ENCODE data around the gene CFAP46.
"Not testable (repeated sequence)": the region's sequence is repeated elsewhere in the genome, so short reads cannot be mapped to it uniquely, and the experiment has no call there.

The CFAP46 gene

DNA sequence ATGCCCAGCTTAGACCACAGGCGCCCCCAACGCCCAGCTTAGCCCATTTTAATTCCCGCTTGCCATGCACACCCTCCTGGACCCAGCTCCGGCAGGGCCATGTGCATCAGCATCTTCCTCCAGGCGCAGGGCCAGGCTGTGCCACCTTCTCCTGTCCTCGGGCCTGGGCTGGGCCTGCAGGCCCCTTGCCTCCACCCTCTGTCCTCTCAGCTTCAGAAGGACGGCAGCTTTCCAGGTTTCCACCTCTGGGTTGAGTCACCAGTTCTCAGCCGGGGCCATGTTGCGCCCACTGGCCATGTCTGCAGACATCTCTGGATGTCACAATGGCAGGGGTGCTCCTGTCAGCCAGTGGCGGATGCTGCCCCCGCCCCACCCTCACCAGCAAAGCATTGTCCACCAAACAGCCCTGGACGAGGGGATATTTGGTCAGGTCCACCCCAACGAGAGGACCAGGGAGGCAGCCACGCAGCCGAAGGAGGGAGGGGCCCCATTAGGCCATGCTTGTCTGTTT lies 97.3 kb downstream of the CFAP46 start:
- no peak for TF ChIP-seq CSDC2 (CRISPR knock-in tag; IDR thresholded peaks at IDR 0.05)
- TF ChIP-seq, protein P1, sequence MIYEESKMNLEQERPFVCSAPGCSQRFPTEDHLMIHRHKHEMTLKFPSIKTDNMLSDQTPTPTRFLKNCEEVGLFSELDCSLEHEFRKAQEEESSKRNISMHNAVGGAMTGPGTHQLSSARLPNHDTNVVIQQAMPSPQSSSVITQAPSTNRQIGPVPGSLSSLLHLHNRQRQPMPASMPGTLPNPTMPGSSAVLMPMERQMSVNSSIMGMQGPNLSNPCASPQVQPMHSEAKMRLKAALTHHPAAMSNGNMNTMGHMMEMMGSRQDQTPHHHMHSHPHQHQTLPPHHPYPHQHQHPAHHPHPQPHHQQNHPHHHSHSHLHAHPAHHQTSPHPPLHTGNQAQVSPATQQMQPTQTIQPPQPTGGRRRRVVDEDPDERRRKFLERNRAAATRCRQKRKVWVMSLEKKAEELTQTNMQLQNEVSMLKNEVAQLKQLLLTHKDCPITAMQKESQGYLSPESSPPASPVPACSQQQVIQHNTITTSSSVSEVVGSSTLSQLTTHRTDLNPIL (CRISPR knock-in tag; IDR thresholded peaks at IDR 0.05; ENCODE audit: low read depth): no peak
- no peak for TF ChIP-seq ZFP3 (CRISPR knock-in tag; IDR thresholded peaks at IDR 0.05)
- TF ChIP-seq PPARA (CRISPR knock-in tag; IDR thresholded peaks at IDR 0.05; ENCODE audit: borderline replicate concordance): no peak
- TF ChIP-seq BACH2 (CRISPR knock-in tag; IDR thresholded peaks at IDR 0.05; ENCODE audit: borderline replicate concordance): no peak
- no peak for TF ChIP-seq TSHZ2 (CRISPR knock-in tag; IDR thresholded peaks at IDR 0.05)
- no peak for TF ChIP-seq TOX (CRISPR knock-in tag; IDR thresholded peaks at IDR 0.05; ENCODE audit: borderline replicate concordance)
- TF ChIP-seq ZNF565 (CRISPR knock-in tag; conservative IDR thresholded peaks at IDR 0.05; ENCODE audit: low read depth): no peak
- no peak for TF ChIP-seq SNAI2 (CRISPR knock-in tag; IDR thresholded peaks at IDR 0.05)
- no peak for TF ChIP-seq ESRRG (CRISPR knock-in tag; IDR thresholded peaks at IDR 0.05)
- TF ChIP-seq, protein P2, sequence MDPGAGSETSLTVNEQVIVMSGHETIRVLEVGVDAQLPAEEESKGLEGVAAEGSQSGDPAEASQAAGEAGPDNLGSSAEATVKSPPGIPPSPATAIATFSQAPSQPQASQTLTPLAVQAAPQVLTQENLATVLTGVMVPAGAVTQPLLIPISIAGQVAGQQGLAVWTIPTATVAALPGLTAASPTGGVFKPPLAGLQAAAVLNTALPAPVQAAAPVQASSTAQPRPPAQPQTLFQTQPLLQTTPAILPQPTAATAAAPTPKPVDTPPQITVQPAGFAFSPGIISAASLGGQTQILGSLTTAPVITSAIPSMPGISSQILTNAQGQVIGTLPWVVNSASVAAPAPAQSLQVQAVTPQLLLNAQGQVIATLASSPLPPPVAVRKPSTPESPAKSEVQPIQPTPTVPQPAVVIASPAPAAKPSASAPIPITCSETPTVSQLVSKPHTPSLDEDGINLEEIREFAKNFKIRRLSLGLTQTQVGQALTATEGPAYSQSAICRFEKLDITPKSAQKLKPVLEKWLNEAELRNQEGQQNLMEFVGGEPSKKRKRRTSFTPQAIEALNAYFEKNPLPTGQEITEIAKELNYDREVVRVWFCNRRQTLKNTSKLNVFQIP (CRISPR knock-in tag; IDR thresholded peaks at IDR 0.05; ENCODE audit: borderline replicate concordance, low read depth): no peak
- TF ChIP-seq ZFP30 (CRISPR knock-in tag; IDR thresholded peaks at IDR 0.05): no peak
- TF ChIP-seq ZNF70 (CRISPR knock-in tag; IDR thresholded peaks at IDR 0.05): no peak
- TF ChIP-seq TCF4 (CRISPR knock-in tag; IDR thresholded peaks at IDR 0.05; ENCODE audit: borderline replicate concordance): no peak
- no peak for TF ChIP-seq ZC3H10 (CRISPR knock-in tag; IDR thresholded peaks at IDR 0.05)
- no peak for TF ChIP-seq RARB (CRISPR knock-in tag; IDR thresholded peaks at IDR 0.05)
- ATAC-seq: no peak

DNA sequence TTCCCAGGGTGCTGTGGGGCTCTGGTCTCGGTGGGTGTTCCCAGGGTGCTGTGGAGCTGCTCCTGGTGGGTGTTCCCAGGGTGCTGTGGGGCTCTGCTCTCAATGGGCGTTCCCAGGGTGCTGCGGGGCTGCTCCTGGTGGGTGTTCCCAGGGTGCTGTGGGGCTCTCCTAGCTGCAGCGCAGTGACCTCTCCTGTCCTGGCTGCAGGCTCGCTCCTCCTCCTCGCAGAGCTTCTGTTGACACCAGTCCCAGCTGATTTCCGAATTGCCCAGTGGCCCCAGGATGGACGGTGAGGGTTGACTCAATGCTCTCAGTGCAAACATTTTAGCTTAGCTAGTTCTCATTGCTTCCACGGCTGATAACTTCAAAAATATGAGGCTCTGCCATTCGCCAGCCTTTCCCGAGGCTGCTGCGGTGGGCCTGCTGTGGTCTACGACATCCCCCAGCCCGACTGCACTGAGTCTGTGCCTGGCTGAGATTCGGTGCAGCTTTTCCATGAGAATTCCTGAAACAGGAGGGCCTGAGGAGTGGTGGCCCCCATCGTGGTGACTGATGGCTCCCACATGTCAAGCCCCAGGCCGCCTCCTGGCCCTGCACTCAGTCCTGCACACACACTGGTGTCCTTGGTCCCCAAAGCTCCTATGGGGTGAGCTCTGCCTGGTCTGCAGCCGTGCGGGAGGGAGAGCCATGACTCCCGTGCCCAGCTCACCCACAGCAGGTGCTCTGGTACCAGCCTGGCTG lies 98.1 kb downstream of the CFAP46 start:
- no peak for TF ChIP-seq ZC3H10 (CRISPR knock-in tag; IDR thresholded peaks at IDR 0.05)
- no peak for TF ChIP-seq ZNF70 (CRISPR knock-in tag; IDR thresholded peaks at IDR 0.05)
- TF ChIP-seq TOX (CRISPR knock-in tag; IDR thresholded peaks at IDR 0.05; ENCODE audit: borderline replicate concordance): no peak
- TF ChIP-seq TCF4 (CRISPR knock-in tag; IDR thresholded peaks at IDR 0.05; ENCODE audit: borderline replicate concordance): no peak
- TF ChIP-seq ARNTL (CRISPR knock-in tag; IDR thresholded peaks at IDR 0.05; ENCODE audit: borderline replicate concordance, low read depth): no peak
- no peak for TF ChIP-seq OSR1 (CRISPR knock-in tag; IDR thresholded peaks at IDR 0.05)
- no peak for TF ChIP-seq ESRRG (CRISPR knock-in tag; IDR thresholded peaks at IDR 0.05)
- no peak for TF ChIP-seq CSRNP3 (CRISPR knock-in tag; IDR thresholded peaks at IDR 0.05)
- no peak for TF ChIP-seq PATZ1 (CRISPR knock-in tag; IDR thresholded peaks at IDR 0.05; ENCODE audit: borderline replicate concordance)
- TF ChIP-seq ISL1 (CRISPR knock-in tag; IDR thresholded peaks at IDR 0.05): no peak
- no peak for TF ChIP-seq ZFP3 (CRISPR knock-in tag; IDR thresholded peaks at IDR 0.05)
- ATAC-seq: no peak

GRCh38 chr10:132843276-132843675 lies 99.1 kb downstream of the CFAP46 start:
- not testable (repeated sequence) for ATAC-seq

Measured in SK-N-SH treated with all-trans-retinoic acid at 6 μM for 48 hours (cell line).